Fibroblast of skin of back (primary cell): Measurements from ENCODE around the gene NEU4. TPM values are rescaled to one million over a fixed set of nuclear protein-coding genes. Genes with fewer than 3 reads are reported as not detected.
"Not testable (repeated sequence)": the region's sequence is repeated elsewhere in the genome, so short reads cannot be mapped to it uniquely, and the experiment has no call there.

Experiments used
- DNase-seq: peaks from one replicate; pipeline ENCODE4 v3.0.0-alpha.2; 2013
- polyA plus RNA-seq, 2 experiments: library from polyadenylated mRNA; unstranded; fragments of 120-200 nt; gene quantifications; one replicate each; pipeline ENCODE4 v1.2.1, GENCODE V29; 2013; ENCODE audit not compliant: insufficient read length in 2 of 2

NEU4 gene, protein sequence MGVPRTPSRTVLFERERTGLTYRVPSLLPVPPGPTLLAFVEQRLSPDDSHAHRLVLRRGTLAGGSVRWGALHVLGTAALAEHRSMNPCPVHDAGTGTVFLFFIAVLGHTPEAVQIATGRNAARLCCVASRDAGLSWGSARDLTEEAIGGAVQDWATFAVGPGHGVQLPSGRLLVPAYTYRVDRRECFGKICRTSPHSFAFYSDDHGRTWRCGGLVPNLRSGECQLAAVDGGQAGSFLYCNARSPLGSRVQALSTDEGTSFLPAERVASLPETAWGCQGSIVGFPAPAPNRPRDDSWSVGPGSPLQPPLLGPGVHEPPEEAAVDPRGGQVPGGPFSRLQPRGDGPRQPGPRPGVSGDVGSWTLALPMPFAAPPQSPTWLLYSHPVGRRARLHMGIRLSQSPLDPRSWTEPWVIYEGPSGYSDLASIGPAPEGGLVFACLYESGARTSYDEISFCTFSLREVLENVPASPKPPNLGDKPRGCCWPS
- polyA plus RNA-seq (2013, experiment 1 of 2; ENCODE audit: insufficient read length) = not detected
- not detected for polyA plus RNA-seq (2013, experiment 2 of 2; ENCODE audit: insufficient read length)

DNA sequence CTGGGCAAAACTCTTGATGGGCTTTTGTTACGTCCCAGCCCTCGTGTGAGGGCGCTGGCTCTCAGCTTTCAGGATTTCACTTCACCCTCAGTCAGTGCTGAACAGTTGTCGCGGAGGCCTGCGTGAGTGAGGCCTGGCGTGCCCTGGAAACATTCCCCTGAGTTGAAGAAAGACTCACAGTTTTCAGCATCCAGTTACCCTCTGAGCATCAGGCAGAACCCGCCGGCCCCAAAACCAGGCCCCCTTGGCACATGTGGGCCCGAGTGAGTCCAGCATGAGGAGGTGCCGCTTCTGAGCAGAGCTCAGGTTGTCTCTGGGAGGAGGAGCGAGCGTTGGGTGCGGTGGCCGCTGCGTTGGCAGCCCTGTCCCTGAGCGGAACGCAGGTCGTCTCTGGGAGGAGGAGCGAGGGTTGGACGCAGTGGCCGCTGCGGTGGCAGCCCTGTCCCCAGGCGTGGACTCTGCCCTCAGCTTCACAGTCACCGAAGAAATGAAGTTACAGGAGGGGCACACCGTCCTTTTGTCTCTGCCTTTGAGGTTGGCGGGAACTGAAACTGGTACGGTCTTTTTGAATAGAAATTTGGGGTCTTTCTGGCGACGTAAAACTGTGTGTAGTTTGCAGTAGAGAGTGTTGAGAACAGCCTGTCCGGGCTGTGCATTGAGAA lies at the start of gene NEU4:
Gene NEU4 (plus strand): TSS at position 473 of the 662 bp plus-strand sequence. CDS start 5,292 bp downstream, outside the sequence.
- no peak for DNase-seq

DNA sequence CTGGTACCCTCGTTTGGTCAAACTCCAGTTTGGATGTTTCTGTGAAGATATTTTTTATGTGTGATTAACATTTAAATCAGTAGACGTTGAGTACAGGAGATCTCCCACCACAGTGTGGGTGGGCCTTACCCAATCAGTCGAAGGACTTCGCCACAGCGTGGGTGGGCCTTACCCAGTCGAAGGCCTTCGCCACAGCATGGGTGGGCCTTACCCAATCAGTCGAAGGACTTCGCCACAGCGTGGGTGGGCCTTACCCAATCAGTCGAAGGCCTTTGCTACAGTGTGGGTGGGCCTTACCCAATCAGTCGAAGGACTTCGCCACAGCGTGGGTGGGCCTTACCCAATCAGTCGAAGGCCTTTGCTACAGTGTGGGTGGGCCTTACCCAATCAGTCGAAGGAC lies 49.1 kb upstream of the NEU4 start:
- not testable (repeated sequence) for DNase-seq

DNA sequence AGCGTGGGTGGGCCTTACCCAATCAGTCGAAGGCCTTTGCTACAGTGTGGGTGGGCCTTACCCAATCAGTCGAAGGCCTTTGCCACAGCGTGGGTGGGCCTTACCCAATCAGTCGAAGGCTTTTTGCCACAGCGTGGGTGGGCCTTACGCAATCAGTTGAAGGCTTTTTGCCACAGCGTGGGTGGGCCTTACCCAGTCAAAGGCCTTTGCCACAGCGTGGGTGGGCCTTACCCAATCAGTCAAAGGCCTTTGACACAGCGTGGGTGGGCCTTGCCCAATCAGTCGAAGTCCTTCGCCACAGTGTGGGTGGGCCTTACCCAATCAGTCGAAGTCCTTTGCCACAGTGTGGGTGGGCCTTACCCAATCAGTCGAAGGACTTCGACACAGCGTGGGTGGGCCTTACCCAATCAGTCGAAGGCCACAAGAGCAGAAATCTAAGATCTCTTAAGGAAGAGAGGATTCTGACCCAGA lies 48.7 kb upstream of the NEU4 start:
- DNase-seq = no peak

DNA sequence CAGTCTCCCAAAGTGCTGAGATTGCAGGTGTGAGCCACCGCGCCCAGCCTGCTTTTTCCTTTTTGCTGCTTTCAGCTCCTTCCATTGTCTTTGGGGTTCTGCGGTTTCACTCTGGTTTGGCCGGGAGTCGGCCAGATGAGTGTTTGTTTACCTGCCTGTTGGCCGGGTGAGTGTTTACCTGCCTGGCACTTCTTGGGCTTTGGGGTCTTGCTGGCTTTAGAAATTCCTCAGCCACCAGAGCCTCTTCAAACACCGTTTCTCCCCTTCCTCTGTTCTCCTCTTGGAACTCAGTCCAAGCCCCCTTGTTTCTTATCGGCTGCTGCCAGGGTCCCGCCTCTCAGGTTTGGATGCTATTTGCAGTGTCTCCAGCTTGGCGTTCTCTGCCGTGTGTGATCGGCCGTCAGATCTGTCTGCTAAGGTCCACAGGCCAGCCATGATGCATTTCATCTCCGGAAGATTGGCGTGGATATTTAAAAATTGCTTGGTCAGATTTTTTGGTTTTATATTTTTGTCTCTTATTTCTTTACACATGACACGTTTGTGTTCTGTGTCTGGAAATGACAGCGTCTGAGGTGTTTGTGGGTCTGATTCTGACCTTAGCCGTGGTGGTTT lies 46.6 kb upstream of the NEU4 start:
- no peak for DNase-seq

DNA sequence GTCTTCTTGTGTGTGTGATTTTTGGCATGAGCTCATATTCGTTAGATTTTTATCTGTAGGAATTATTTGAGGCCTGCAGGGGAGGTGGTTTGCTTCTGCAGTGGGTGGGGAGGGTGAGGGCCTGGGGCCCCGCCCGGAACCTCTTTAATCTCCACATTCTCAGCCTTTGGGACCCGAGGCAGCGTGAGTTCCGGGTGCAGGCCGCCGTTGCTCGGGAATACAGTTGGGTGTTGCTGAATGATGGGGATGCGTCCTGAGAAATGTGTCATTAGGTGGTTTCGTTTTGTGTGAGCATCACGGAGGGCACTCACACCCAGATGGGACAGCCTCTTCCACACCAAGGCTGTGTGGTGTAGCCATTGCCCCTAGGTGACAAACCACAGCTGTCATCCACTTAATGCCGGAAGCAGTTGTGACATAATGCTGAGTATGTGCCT lies 46.0 kb upstream of the NEU4 start:
- DNase-seq = no peak

DNA sequence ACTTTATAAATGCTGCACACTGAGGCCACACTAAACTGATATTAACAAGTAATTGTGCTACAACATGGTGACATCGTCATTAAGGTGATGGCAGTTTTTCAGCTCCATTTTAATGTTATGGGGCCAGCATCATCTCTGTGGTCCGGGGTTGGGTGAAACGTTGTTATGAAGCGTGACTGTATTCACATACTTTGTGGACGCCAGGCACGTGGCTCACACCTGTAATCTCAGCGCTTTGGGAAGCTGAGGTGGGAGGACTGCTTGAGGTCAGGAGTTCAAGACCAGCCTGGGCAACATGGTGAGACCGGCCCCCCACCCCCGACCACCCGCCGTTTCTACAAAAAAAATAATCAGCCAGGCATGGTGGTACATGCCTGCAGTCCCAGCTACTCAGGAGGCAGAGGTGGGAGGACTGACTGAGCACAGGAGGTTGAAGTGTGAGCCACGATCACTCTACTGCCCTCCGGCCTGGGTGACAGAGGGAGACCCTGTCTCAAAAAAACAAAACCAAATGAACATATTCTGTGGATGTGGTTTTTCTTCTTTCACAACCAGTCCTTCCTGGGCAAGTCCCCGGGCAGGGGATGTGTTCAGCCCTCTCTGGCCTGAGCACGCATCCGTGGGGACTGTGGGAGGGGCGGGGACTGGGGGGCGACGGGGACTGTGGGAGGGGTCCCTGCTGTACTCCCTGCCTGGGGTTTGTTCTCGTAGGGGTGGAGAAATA lies 45.3 kb upstream of the NEU4 start:
- no peak for DNase-seq

DNA sequence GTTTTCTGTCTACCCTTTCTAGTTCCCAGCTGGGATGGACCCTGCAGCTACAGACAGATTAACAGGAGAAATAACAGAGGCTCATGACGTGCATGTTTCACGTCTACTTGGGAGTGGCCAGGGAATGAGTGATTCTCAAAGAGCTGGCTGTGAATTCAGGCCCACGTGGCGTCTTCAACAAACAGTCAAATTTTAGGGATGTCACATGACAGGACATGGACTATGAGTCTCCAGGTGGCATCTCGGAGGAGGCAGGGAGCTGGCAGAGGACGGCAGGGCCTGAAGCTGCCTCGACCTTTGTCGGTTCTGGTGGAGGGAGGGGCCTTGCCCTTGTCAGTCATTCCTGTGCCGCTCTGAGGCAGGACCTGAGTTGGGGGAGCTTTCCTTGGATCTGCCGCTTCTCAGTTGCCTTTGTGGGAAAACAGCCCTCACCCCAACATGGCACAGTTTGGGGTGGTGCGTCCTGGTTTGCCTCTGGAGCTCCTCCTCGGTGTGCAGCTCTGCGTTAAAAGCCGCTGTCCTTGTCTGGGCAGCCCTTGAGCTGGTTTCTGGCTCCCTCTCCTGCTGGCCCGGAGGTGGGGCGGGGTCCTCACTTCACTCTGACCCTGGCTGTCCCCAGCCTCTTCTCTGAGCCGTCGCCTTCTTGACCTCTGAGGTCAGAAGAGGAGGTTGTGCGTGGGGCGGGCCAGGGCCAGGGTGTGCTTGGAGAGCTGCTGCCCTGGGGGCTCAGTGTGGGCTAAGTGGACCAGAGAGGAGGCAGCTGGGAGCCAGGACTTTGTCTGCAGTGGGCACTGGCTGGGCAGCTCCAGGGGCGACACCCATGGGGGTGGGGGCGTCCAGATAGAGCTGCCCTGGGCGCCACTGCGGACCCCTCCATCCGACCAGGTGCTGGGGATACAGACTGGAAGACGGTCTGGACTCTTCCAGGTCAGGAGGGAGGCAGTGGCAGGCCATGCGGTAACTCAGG lies 44.4 kb upstream of the NEU4 start:
- DNase-seq = no peak

DNA sequence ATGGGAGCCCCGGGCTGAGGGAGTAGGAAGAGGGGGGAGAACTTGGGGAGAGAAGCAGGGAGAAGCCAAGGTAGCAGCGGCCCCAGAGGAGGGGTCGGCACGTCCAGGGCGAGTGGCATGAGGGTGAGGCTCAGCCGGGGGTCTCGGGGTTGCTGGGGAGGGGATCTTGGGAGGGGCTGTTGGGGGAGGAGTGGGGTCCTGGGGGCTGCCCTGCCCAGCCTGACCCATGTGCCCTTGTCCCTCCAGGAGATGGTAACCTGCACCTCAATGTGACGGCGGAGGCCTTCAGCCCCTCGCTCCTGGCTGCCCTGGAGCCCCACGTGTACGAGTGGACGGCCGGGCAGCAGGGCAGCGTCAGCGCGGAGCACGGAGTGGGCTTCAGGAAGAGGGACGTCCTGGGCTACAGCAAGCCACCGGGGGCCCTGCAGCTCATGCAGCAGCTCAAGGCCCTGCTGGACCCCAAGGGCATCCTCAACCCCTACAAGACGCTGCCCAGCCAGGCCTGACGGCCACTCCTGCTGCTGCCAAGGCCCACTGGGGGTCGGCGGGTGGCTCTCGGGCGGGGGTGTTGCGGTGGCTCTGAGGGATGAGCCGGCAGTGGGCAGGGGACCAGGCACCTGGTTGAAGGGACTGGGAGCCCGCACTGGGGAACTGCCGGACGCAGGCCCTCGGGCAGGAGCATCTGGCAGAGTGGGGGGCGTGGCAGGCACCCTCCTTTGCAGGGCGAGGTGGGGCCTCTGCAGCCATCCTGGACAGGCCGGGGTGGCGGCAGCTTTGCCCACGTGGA lies 41.3 kb upstream of the NEU4 start:
- no peak for DNase-seq

DNA sequence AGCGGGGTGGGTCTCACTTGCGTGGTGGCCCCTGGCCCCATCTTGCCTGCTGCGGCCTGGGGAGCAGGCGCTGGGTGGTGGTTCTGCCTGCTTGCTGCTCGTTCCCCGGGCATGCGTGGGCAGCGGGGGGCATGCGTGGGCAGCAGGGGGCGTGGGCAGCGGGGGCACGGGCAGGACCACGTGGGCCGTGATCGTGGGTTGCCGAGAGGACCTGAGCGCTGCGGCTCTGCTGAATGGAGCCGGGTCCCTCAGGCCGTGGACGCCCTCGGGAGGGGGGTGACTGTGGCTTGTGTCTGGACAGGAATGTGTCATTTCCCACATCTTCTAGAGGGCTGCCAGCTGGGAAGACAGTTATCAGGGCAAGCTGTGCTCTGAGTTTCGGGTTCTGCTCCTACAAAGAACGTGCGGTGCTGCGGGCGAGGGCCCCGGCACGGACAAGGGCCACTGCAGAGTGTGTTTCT lies 40.7 kb upstream of the NEU4 start:
- no peak for DNase-seq

DNA sequence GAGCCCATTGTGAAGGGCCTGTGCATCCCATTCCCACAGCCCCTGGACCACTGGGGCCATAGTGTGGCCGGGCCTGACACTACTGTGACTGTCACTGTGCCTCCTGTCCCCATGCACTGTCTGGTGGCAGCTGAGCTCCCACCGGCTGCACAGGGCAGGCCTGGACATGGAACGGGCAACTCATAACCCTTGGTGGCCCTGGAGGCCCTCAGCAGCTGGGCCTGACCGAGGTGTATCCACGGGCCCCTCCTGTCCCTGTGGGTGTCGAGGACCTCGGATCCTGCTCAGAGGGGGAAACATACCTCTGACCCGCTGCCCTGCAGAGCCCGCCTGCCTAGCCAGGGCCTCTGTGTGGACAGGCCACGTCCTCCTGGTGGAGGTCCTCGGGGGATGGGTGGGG lies 40.1 kb upstream of the NEU4 start:
- DNase-seq = no peak

DNA sequence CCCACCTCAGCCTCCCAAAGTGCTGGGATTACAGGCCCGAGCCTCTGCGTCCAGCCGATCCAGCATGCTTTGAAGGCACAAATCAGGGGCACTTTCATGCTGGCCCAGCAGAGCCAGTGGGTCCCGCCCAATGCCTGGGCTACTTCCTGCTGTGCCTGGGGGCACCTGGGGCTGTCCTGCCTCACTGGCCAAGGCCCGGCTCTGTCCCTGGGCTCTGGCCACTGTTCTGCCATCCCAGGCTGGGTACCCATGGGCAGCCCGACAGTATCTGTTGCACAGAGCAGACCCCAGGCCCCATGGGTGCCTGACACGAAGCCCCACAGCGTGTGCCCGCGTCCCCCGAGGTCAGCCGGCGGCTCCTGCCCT lies 39.2 kb upstream of the NEU4 start:
- DNase-seq = no peak

DNA sequence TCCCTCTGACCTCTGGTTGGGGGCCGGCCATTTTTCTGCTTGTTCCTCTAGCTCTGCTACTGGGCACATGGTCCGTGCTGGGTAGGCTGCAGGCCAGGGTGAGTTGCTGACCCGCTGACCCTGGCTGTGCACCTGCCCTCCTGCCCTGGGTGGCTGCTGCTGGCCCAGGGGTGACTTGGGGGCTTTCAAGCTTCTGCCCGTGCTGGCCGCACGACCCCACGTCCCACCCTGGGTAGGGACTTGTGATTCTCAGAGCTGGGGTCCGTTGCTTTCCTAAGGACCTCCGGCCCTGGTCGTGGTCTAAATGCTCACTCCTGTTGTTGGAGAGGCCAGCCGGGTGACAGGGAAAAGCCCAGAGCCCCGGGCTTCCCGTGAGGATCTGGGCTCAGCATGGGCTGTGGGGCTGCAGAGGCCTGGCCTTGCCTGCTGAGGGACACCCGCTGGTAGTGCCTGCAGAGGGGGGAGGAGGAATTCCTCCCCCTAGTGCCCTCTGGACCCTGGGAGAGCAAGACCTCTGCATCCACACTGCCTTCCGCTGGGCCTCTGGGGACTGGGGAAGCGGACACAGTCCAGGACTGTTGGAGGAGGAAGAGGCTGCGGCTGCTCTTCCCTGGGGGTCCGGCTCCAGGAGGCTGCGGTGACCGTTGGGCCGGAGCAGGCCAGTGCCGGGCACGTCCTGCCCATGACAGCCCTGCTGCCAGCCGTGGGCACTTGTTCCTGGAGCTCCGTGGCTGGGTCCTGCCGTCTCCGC lies 38.6 kb upstream of the NEU4 start:
- no peak for DNase-seq

DNA sequence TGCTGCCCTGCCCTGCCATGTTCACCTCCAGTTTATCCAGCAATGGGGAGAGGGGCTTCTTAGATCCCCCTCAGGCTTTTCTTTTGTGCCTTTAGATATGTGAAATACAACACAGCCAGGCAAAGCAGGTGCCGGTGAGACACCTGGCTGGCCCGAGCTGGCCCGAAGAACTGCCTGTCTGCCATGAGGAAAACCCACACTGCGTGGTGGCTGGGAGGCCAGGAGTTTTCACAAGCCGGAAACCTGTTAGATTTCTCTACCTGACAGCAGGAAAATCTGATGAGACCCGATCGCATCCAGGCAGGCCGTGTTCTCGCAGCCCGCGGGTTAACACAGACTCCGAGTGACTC lies 38.1 kb upstream of the NEU4 start:
- no peak for DNase-seq

DNA sequence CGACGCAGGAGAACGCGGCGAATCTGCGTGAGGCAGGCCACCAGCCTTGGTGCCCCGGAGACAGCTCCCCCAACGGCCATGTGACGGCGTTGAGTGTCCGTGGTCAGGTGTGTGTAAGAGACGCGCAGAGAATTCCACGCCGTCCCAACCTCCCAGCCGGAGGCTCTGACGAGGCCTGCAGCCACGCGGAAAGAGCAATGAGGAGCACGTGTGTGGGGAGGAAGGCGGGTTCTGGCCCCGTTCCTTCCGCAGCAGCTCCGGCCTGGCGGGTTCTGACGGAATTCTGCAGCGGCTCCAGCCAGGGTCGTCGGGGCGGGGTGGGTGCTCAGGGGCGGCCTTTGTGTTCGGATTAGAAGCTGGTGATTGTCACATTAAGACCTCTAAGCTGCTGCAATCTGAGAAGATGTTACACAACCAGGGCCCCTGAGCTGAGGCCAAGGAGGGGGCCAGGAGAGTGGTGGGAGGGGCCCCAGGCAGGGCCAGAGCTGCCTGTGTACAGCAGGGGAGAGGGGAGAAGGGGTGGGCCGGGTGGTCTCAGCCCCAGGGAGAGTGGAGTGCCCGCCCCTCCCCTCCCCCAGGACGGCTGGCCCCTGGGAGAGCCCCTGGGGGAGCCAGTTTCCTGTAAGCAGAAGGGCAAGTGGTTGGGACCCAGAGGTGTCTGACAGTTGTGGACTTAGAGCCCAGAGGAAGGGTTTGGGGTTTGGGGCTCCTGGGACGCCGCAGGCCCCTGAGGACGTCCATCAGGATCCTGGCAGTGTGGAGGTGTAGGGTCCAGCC lies 37.5 kb upstream of the NEU4 start:
- no peak for DNase-seq

DNA sequence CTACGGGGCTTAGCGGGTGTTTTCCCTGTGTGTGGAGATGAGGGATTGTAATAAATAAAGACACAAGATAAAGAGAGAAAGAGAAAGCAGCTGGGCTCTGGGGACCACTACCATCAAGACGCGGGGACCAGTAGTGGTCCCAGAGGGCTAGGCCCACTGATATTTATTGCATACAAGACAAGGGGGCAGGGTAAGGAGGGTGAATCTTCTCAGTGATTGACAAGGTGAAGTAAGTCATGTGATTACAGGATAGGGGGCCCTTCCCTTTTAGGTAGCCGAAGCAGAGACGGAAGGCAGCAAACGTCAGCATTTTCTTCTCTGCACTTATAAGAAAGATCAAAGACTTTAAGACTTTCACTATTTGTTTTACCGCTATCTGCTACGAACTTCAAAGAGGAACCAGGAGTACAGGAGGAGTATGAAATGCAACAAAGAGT lies 36.9 kb upstream of the NEU4 start:
- DNase-seq = no peak

DNA sequence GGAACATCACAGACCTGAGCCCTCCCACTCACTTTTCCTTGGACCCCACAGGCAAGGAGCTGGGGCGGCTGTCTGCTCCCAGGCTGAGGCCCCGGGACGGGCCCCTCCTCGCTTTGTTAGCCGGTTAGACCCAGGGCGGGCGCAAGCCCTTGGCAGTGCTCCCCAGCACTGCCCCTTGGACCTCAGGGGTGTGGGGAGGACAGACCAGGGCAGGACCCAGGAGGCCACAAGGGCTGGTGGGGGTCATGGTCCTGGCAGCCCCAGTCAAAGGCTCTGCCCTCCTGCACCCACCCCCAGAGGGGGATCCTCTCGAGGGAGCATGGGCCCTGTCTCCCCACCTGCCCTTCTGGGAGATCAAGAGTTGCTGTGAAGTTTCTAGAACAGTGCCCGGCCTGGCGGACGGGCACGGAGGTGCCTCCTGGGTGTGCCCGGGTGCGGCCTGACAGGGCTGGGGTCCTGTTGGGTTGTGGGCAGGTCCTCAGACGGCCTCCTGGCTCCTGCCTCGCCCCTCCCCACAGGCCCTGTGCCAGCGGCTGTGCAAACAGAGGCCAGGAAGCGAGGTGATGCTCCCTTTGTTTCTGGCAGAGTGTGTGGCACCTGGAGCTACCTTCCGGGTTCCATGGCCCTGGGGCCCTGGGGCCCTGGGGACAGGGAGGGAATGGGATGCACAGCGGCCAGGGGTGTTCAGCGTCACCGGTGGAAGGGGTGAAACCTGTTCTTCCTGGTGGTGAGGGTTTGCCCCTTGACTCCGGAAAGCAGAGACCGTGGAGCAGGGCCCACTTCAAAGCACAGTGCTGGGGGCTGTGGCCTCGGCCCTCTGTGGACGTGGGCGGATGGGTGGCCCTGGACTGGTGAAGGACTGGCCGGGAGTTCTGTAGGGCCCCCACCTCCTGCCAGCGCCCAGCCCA lies 35.2 kb upstream of the NEU4 start:
- no peak for DNase-seq

DNA sequence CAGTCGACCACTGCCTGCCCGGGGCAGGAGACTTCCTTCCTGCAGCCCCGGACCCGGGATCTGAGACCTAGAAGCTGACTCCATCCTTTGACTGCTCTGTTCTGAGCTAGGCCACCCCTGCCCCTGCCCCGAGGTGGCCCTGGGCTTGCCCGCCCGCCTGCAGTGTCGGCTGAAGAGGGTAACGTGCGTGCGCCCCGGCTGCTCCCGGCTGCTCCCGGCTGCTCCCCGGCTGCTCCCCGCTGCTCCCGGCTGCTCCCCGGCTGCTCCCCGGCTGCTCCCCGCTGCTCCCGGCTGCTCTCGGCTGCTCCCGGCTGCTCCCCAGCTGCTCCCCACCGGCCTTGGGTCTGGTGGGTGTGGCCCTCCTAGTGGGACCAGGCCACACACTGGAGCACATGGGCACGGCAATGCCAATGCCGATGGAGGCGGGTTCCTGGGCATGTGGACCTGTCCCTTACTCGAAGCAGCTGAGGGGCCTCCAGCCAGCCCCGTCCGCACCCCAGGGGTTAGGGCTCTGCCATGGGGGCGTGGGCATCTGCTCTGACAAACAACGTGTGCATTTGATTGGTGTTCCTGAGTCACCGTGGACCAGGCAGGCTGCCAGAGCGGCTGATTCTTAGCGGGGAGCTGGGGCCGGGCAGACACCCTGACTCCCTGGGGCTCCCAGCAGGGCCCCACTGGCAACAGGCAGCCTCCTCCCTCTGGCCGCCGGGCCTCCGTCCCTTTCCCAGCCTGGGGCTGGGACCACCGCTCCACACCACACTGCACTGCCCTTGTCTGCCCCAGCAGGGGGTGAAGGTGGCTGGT lies 34.4 kb upstream of the NEU4 start:
- DNase-seq = peak; percentile 73
